Measurements from ENCODE around the gene ODF2. TPM values are rescaled to one million over a fixed set of nuclear protein-coding genes. Genes with fewer than 3 reads are reported as not detected.
"Not testable (repeated sequence)": the region's sequence is repeated elsewhere in the genome, so short reads cannot be mapped to it uniquely, and the experiment has no call there.

Gene ODF2
- total RNA-seq, 1 donor from 2014 or later = 32.6 TPM

DNA sequence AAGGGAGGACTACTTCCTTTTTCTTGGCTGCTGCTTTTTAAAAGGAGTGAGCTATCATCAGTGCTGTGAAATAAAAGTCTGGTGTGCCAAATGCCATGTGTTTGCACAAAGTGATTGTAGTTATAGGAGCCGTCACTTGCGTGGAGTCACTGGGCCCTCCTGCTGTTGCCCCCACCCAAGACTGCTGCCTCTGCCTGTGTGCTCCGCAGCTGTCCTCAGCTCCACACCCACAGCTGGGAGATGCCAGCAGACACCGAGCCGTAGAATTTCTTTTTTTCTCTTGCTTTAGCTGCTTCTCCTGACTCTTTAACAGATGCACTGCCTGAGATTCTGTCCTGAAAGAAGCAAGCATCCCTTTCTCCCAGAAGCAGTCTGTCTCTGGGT lies 38.9 kb downstream of the ODF2 start:
- DNase-seq (ENCODE audit: low read depth) = no peak
- H3K4me3 ChIP-seq (ENCODE audit: low read depth, low read length) = no peak overlapping the region
- TF ChIP-seq, protein P1, sequence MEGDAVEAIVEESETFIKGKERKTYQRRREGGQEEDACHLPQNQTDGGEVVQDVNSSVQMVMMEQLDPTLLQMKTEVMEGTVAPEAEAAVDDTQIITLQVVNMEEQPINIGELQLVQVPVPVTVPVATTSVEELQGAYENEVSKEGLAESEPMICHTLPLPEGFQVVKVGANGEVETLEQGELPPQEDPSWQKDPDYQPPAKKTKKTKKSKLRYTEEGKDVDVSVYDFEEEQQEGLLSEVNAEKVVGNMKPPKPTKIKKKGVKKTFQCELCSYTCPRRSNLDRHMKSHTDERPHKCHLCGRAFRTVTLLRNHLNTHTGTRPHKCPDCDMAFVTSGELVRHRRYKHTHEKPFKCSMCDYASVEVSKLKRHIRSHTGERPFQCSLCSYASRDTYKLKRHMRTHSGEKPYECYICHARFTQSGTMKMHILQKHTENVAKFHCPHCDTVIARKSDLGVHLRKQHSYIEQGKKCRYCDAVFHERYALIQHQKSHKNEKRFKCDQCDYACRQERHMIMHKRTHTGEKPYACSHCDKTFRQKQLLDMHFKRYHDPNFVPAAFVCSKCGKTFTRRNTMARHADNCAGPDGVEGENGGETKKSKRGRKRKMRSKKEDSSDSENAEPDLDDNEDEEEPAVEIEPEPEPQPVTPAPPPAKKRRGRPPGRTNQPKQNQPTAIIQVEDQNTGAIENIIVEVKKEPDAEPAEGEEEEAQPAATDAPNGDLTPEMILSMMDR (conservative IDR thresholded peaks at IDR 0.05; ENCODE audit: low read depth, low read length) = no peak

DNA sequence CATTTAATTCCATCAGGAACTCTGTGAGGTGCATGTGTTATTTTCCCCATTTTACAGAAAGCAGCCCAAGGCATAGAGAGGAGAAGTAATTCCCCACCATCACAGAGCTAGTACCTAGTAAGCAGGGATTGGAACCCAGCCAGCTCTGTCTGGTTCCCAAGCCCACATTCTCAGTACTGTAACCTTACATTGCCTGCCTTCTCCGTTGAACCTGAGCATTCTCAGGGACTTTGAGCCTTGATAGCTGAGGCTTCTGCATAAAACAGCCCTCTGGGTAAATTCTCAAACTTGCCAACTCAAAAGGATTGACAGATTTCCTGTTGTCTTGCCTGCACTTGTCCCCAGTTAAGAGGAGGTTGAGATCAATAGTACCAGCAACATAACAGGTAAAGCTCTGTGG lies 39.5 kb downstream of the ODF2 start:
- TF ChIP-seq, protein P1 (conservative IDR thresholded peaks at IDR 0.05; ENCODE audit: low read depth, low read length) = no peak
- DNase-seq (ENCODE audit: low read depth) = no peak
- H3K4me3 ChIP-seq (ENCODE audit: low read depth, low read length) = no peak overlapping the region

DNA sequence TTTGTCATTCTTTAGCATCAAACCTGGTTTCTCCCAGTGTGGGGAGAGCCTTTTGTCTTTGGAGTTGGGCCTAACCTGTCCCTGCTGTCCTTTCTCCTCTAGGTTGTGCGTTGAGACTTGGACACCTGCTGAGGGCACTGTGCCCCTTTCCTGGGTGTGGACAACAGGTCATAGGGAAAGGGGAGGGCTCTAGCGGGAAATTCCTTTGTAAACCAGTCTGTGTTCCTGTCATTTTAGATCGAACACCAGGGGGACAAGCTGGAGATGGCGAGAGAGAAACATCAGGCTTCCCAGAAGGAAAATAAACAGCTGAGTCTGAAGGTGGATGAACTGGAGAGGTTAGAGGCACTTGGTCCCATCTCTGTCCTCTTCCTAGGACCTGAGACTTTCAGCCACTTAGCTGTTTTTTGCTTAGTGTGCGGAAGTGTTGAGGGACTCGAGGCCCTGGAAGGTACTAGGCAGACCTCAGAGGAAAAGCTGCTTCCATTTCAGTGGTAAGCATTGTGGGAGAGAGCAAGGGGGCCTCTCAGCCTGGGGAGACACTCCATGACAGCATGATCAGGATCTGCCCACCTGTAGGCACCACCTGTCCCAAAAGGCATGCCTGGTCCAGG lies 40.1 kb downstream of the ODF2 start:
- no peak for DNase-seq (ENCODE audit: low read depth)
- H3K4me3 ChIP-seq (ENCODE audit: low read depth, low read length) = no peak overlapping the region
- TF ChIP-seq, protein P1 (conservative IDR thresholded peaks at IDR 0.05; ENCODE audit: low read depth, low read length) = no peak

DNA sequence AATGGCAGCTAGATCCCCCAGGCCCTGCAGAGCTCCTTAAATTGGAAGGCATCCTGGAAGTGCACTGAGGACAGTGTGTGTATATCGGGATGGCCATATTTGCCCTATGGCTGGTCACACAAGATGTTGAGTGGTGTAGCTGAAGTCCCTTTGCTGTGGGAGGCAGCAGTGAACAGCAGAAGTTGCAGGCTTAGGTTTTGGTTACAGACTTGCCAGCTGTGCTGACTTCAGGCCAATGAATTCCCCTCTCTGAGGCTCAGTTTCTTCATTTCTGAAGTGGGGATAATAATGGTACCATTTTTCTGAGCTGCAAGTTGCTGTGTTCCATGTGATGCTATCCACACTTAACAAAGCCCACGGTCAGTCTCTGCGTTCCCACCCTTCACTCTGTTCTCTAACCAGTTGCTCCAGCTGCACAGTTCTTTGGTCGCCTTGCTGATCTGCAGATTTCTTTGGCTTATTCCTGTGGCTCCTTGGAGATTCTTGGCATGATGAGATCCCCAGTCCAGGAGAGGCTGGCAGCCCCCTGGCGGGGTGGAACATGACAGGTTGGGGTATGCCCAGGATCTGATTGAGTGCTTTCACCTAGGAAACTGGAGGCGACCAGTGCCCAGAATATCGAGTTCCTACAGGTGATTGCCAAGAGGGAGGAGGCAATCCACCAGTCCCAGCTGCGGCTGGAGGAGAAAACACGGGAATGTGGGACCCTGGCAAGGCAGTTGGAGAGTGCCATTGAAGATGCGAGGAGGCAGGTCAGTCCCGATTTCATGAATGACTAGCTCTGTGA lies 42.2 kb downstream of the ODF2 start:
- DNase-seq (ENCODE audit: low read depth) = no peak
- no peak overlapping the region for H3K4me3 ChIP-seq (ENCODE audit: low read depth, low read length)
- TF ChIP-seq, protein P1 (conservative IDR thresholded peaks at IDR 0.05; ENCODE audit: low read depth, low read length) = no peak

DNA sequence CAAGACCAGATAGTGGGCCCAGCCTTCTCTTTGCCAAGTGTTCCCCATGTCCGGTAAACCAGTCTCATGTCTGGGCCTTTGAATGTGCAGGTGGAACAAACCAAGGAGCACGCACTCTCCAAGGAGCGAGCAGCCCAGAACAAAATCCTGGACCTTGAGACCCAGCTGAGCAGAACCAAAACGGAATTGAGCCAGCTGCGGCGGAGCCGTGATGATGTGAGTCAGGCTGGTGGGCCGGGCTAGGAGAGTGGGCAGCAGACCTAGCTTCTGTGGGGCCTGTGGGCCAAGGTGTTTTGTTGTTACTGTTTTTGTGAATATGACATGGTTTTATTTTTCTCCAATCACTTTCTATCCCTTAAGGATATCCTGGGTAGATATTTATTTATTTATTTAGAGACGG lies 43.1 kb downstream of the ODF2 start:
- no peak for DNase-seq (ENCODE audit: low read depth)
- TF ChIP-seq, protein P1 (conservative IDR thresholded peaks at IDR 0.05; ENCODE audit: low read depth, low read length) = no peak
- no peak overlapping the region for H3K4me3 ChIP-seq (ENCODE audit: low read depth, low read length)

DNA sequence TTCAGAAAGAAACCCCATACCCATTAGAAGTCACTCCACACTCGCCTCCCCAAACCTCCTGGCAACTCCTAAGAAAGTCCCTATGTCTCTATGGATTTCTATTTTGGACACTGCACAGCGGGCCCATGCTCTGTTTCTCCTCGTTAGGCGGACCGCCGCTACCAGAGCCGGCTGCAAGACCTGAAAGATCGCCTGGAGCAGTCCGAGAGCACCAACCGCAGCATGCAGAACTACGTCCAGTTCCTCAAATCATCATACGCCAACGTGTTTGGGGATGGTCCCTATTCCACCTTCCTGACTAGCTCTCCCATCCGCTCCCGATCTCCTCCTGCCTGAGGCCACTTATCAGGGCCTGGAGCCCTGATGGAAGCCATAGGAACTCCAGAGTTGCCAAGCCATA lies 44.1 kb downstream of the ODF2 start:
- no peak for DNase-seq (ENCODE audit: low read depth)
- no peak overlapping the region for H3K4me3 ChIP-seq (ENCODE audit: low read depth, low read length)
- TF ChIP-seq, protein P1 (conservative IDR thresholded peaks at IDR 0.05; ENCODE audit: low read depth, low read length) = no peak

DNA sequence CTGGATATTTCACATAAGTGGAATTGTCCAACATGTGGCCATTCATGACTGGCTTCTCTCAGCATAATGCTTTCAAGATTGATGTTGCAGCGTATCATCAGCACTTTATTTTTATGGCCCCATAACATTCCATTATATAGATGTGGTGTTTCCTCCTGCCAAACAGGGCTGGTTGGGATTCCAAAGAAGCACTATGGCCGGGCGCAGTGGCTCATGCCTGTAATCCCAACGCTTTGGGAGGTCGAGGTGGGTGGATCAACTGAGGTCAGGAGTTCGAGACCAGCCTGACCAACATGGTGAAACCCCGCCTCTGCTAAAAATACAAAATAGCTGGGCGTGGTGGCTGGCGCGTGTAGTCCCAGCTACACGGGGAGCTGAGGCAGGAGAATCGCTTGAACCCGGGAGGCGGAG lies 47.6 kb downstream of the ODF2 start:
- not testable (repeated sequence) for H3K4me3 ChIP-seq (ENCODE audit: low read depth, low read length); DNase-seq (ENCODE audit: low read depth)
